GM12878 (cell line): ENCODE data around the gene PPAN. TPM values are rescaled to one million over a fixed set of nuclear protein-coding genes. Genes with fewer than 3 reads are reported as not detected.

Experiments
- CREB1 ChIP-seq: IDR thresholded peaks from 2 replicates; pipeline ENCODE4 v1.6.1; 2012; ENCODE audit warnings: low read depth, mild to moderate bottlenecking, inconsistent platforms
- EP300 ChIP-seq, 2 experiments: fragments of 150-350 bp in 1 of 2; IDR thresholded peaks; 2 replicates each; pipeline ENCODE4 v1.6.1; 2011 to 2012; ENCODE audit warnings: low read depth in 2 of 2, low read length in 2 of 2, borderline replicate concordance in 1 of 2, improper control_type of control experiment in 1 of 2, inconsistent platforms in 1 of 2; ENCODE audit not compliant: control insufficient read depth in 1 of 2
- IKZF2 ChIP-seq, 2 experiments: fragments of 450-650 bp; IDR thresholded peaks; 2 replicates each; pipeline ENCODE4 v1.6.1; 2017; ENCODE audit warnings: mild to moderate bottlenecking in 2 of 2, moderate library complexity in 2 of 2
- MEF2A ChIP-seq: IDR thresholded peaks from 2 replicates; pipeline ENCODE4 v1.6.1; 2011; ENCODE audit warnings: low read depth, mild to moderate bottlenecking, low read length, moderate library complexity; ENCODE audit not compliant: insufficient read depth
- NBN ChIP-seq: fragments of 450-650 bp; IDR thresholded peaks from 2 replicates; pipeline ENCODE4 v1.6.1; 2016
- NFIC ChIP-seq: IDR thresholded peaks from 2 replicates; pipeline ENCODE4 v1.6.1; 2012; ENCODE audit warnings: low read depth, mild to moderate bottlenecking, inconsistent platforms, low read length, moderate library complexity
- NRF1 ChIP-seq: conservative IDR thresholded peaks from 2 replicates; pipeline ENCODE4 v1.6.1; 2011; ENCODE audit warnings: mild to moderate bottlenecking, low read depth, low read length, improper control_type of control experiment
- POLR2AphosphoS2 ChIP-seq: IDR thresholded peaks from 2 replicates; pipeline ENCODE4 v1.6.1; 2011; ENCODE audit warnings: low read depth, mild to moderate bottlenecking, low read length, improper control_type of control experiment, moderate library complexity
- RUNX3 ChIP-seq: IDR thresholded peaks from 2 replicates; pipeline ENCODE4 v1.6.1; 2012; ENCODE audit warnings: low read length, inconsistent platforms
- ZBED1 ChIP-seq: IDR thresholded peaks from 2 replicates; pipeline ENCODE4 v1.6.1; 2016; ENCODE audit warnings: borderline replicate concordance
- ZNF207 ChIP-seq: fragments of 450-650 bp; IDR thresholded peaks from 2 replicates; pipeline ENCODE4 v1.6.1; 2014; ENCODE audit warnings: antibody characterized with exemption, mild to moderate bottlenecking, borderline replicate concordance
- ZNF217 ChIP-seq: fragments of 450-650 bp; IDR thresholded peaks from 2 replicates; pipeline ENCODE4 v1.6.1; 2017; ENCODE audit warnings: antibody characterized with exemption, mild to moderate bottlenecking
- polyA plus RNA-seq, 11 experiments: library from polyadenylated mRNA; depleted of rRNA in 4 of 11; unstranded in 6 of 11; stranded (reverse) in 5 of 11; fragments of >200 nt; fragmentation: Nextera tagmentation in 4 of 11; fragmentation: Illumina TruSeq in 1 of 11; extraction: Ambion mirVana in 4 of 11; extraction: Trizol in 1 of 11; gene quantifications; 1 replicate in 1 of 11; 2 replicates in 10 of 11; pipeline versions ENCODE4 v1.2.1 to v1.2.3, GENCODE V29; 2011 to 2016; ENCODE audit warnings: inconsistent platforms in 2 of 11, missing spikeins in 2 of 11, low read depth in 1 of 11
- total RNA-seq, 4 experiments: library from RNA; depleted of rRNA in 3 of 4; stranded (reverse); fragments of >200 nt in 3 of 4; fragmentation: Illumina TruSeq in 1 of 4; extraction: Trizol in 1 of 4; gene quantifications; 2 replicates each; pipeline versions ENCODE4 v1.2.1 to v1.2.3, GENCODE V29; 2013 to 2021
- TF ChIP-seq, protein P1 (sequence below): IDR thresholded peaks from 2 replicates; pipeline ENCODE4 v1.6.1; 2011; ENCODE audit warnings: low read depth, low read length, improper control_type of control experiment, borderline replicate concordance
- TF ChIP-seq, protein P2 (sequence below): fragments of 450-650 bp; IDR thresholded peaks from 2 replicates; pipeline ENCODE4 v1.6.1; 2017; ENCODE audit warnings: borderline replicate concordance
- TF ChIP-seq, protein P3 (sequence below): IDR thresholded peaks from 2 replicates; pipeline ENCODE4 v1.6.1; 2012; ENCODE audit warnings: low read depth, low read length, improper control_type of control experiment

The PPAN gene
- total and polyA plus RNA-seq, 10 of the 15 experiments (the other 5 are each of a cell fraction or from before 2014, with no cell fraction given): 2.1 to 171 (median 108) TPM

DNA sequence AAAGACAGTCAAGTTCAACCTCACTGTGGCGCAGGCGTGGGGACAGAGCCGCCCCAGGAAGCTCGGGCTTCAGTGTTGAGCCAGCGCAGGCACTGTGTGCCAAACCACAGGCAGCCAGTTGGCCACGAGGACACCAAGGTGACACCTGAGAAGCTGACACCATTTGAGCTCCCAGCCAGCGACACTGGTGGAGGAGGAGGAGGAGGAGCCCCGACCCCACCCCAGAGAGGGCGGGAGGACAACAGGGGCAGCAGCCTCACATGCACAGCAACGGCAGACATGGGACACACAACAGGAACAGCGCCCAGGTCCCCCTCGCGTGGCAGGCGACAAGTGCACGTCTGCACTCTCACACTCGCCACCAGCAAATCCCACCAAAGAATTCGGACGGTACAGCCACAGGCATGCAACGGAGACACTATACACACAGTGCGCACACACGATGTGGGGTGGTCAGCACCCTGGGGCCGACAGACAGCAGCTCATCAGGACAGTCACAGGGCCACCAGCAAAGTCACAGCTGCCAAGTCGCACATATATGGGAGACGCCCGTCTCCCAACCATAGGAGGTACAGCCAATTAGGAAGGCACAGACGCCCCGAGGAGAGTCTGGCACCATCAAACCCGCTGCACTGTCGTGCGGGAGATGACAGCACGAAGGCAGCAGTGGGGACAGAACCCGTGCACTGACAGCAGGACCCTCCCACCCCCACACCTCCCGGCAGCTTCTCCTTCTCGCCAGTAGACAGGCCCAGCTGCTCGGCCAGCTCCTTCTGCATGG lies 10.1 kb downstream of the PPAN start (continued):
- no peak for TF ChIP-seq EP300 (IDR thresholded peaks at IDR 0.05; ENCODE audit: borderline replicate concordance in 1 of 2, control insufficient read depth in 1 of 2, low read depth in 2 of 2, low read length in 2 of 2)
- TF ChIP-seq ZNF217: no peak
- no peak for TF ChIP-seq ZNF207
- 0 out of 2 replicates have a peak, but pooled peaks have one; percentile 27 for TF ChIP-seq POLR2AphosphoS2
- TF ChIP-seq, protein P1, sequence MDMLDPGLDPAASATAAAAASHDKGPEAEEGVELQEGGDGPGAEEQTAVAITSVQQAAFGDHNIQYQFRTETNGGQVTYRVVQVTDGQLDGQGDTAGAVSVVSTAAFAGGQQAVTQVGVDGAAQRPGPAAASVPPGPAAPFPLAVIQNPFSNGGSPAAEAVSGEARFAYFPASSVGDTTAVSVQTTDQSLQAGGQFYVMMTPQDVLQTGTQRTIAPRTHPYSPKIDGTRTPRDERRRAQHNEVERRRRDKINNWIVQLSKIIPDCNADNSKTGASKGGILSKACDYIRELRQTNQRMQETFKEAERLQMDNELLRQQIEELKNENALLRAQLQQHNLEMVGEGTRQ: no peak
- no peak for TF ChIP-seq MEF2A
- no peak for TF ChIP-seq NFIC
- no peak for TF ChIP-seq ZBED1
- no peak for TF ChIP-seq NBN
- TF ChIP-seq NRF1: no peak
- TF ChIP-seq IKZF2 (IDR thresholded peaks at IDR 0.05): no peak
- TF ChIP-seq, protein P2, sequence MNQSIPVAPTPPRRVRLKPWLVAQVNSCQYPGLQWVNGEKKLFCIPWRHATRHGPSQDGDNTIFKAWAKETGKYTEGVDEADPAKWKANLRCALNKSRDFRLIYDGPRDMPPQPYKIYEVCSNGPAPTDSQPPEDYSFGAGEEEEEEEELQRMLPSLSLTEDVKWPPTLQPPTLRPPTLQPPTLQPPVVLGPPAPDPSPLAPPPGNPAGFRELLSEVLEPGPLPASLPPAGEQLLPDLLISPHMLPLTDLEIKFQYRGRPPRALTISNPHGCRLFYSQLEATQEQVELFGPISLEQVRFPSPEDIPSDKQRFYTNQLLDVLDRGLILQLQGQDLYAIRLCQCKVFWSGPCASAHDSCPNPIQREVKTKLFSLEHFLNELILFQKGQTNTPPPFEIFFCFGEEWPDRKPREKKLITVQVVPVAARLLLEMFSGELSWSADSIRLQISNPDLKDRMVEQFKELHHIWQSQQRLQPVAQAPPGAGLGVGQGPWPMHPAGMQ: no peak
- TF ChIP-seq CREB1: no peak
- TF ChIP-seq RUNX3: no peak
- TF ChIP-seq, protein P3, sequence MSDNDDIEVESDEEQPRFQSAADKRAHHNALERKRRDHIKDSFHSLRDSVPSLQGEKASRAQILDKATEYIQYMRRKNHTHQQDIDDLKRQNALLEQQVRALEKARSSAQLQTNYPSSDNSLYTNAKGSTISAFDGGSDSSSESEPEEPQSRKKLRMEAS: no peak
